ENCODE data around the gene GSTM4.

- TF ChIP-seq, protein P1, sequence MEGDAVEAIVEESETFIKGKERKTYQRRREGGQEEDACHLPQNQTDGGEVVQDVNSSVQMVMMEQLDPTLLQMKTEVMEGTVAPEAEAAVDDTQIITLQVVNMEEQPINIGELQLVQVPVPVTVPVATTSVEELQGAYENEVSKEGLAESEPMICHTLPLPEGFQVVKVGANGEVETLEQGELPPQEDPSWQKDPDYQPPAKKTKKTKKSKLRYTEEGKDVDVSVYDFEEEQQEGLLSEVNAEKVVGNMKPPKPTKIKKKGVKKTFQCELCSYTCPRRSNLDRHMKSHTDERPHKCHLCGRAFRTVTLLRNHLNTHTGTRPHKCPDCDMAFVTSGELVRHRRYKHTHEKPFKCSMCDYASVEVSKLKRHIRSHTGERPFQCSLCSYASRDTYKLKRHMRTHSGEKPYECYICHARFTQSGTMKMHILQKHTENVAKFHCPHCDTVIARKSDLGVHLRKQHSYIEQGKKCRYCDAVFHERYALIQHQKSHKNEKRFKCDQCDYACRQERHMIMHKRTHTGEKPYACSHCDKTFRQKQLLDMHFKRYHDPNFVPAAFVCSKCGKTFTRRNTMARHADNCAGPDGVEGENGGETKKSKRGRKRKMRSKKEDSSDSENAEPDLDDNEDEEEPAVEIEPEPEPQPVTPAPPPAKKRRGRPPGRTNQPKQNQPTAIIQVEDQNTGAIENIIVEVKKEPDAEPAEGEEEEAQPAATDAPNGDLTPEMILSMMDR (IDR thresholded peaks at IDR 0.05) = no peak
- TF ChIP-seq EP300 (IDR thresholded peaks at IDR 0.05) = no peak
- no peak for TF ChIP-seq POLR2A (IDR thresholded peaks at IDR 0.05)
Measured at GRCh38 chr1:109644670-109645069, 11.2 kb upstream of the GSTM4 start.
